Measurements from ENCODE around the gene HABP2. TPM values are rescaled to one million over a fixed set of nuclear protein-coding genes. Genes with fewer than 3 reads are reported as not detected.

The HABP2 gene
- total and polyA plus RNA-seq, 11 donors: 0.23 to 0.30 TPM; not detected in 9

GRCh38 chr10:113562069-113562468 is 9.2 kb downstream of the HABP2 start:
- intact Hi-C loops (cut with DNase I): loop anchor here in 3 of 10 donors (5.0 to 10.0 kb wide), 6 partner anchors 40 to 1077 kb away; no protein-coding TSS in a partner anchor
- Histone ChIP-seq H3K9me3 (no peaks in the 10 kb centered on the region), H3K36me3 (no peaks in the 10 kb centered on the region), H3K4me3 (no peak overlapping the region), H3K27ac (no peak overlapping the region), H3K27me3 (peaks cover 0 to 4% (median 0%) of the 10 kb centered on the region in 9 donors), H3K4me1 (peaks cover 0 to 17% (median 0%) of the 10 kb centered on the region in 12 donors)
- no peak for TF ChIP-seq POLR2A (IDR thresholded peaks at IDR 0.05)
- TF ChIP-seq CTCF (IDR thresholded peaks at IDR 0.05): no peak
- 85 to 89% (median 86%) methylated on average over 6 of the region's 6 CpGs for WGBS, 4 donors
- DNase-seq: no peak
- no peak for ATAC-seq

- H3K9me3 ChIP-seq: no peaks in the 10 kb centered on the region
- intact Hi-C loops (cut with DNase I): loop anchor here in 3 of 10 donors (5.0 to 10.0 kb wide), 6 partner anchors 40 to 1078 kb away; no protein-coding TSS in a partner anchor
Measured at GRCh38 chr10:113562704-113563103, 9.9 kb downstream of the HABP2 start.

GRCh38 chr10:113563306-113564088 is 10.6 kb downstream of the HABP2 start:
- H3K9me3 ChIP-seq: no peaks in the 10 kb centered on the region
- no peak overlapping the region for H3K27ac ChIP-seq
- DNase-seq: peak; percentile 64 to 87 (median 71)
- intact Hi-C loops (cut with DNase I): loop anchor here in 3 of 10 donors (5.0 to 10.0 kb wide), 6 partner anchors 41 to 1079 kb away; no protein-coding TSS in a partner anchor
- H3K36me3 ChIP-seq: no peaks in the 10 kb centered on the region
- TF ChIP-seq CTCF (IDR thresholded peaks at IDR 0.05) (peak; percentile 96 to 100 (median 98)), POLR2A (IDR thresholded peaks at IDR 0.05) (no peak)
- peak; percentile 59 to 93 (median 88) for ATAC-seq
- H3K4me1 ChIP-seq: peaks cover 0 to 5% (median 0%) of the 10 kb centered on the region in 12 donors
- H3K4me3 ChIP-seq: peak overlapping the region in 10 of 12 donors; percentile 20 to 55 (median 46)
- peaks cover 0 to 4% (median 0%) of the 10 kb centered on the region in 9 donors for H3K27me3 ChIP-seq
- 6 to 13% (median 8%) methylated on average over 16 to 18 of the region's 18 CpGs for WGBS, 4 donors

More at GRCh38 chr10:113562704-113563103, 9.9 kb downstream of the HABP2 start:
- DNase-seq (no peak), ATAC-seq (no peak)
- Histone ChIP-seq H3K27me3 (peaks cover 0 to 4% (median 0%) of the 10 kb centered on the region in 9 donors), H3K4me3 (no peak overlapping the region), H3K4me1 (peaks cover 0 to 13% (median 0%) of the 10 kb centered on the region in 12 donors), H3K36me3 (no peaks in the 10 kb centered on the region), H3K27ac (no peak overlapping the region)
- 81 to 98% (median 91%) methylated on average over 5 of the region's 5 CpGs for WGBS, 4 donors
- TF ChIP-seq CTCF (IDR thresholded peaks at IDR 0.05) (no peak), POLR2A (IDR thresholded peaks at IDR 0.05) (no peak)

- Histone ChIP-seq H3K4me3 (no peak overlapping the region), H3K27me3 (no peaks in the 10 kb centered on the region), H3K27ac (no peak overlapping the region), H3K36me3 (no peaks in the 10 kb centered on the region), H3K9me3 (no peaks in the 10 kb centered on the region), H3K4me1 (peaks cover 0 to 4% (median 0%) of the 10 kb centered on the region in 12 donors)
- no peak for DNase-seq
- TF ChIP-seq CTCF (IDR thresholded peaks at IDR 0.05) (no peak), POLR2A (IDR thresholded peaks at IDR 0.05) (no peak)
- ATAC-seq: no peak
- intact Hi-C loops (cut with DNase I): loop anchor here in 3 of 10 donors (10.0 kb wide), 3 partner anchors 851 to 1081 kb away; no protein-coding TSS in a partner anchor
- 11 to 22% (median 15%) methylated on average over 1 of the region's 1 CpG for WGBS, 4 donors
Measured at GRCh38 chr10:113565364-113565763, 12.5 kb downstream of the HABP2 start.

Data from heart left ventricle (tissue), 16 donors.